ENCODE results near the gene TRIM63. TPM values are rescaled to one million over a fixed set of nuclear protein-coding genes. Genes with fewer than 3 reads are reported as not detected.

The TRIM63 gene
- total RNA-seq, 1 experiment from 2014 or later: not detected

DNA sequence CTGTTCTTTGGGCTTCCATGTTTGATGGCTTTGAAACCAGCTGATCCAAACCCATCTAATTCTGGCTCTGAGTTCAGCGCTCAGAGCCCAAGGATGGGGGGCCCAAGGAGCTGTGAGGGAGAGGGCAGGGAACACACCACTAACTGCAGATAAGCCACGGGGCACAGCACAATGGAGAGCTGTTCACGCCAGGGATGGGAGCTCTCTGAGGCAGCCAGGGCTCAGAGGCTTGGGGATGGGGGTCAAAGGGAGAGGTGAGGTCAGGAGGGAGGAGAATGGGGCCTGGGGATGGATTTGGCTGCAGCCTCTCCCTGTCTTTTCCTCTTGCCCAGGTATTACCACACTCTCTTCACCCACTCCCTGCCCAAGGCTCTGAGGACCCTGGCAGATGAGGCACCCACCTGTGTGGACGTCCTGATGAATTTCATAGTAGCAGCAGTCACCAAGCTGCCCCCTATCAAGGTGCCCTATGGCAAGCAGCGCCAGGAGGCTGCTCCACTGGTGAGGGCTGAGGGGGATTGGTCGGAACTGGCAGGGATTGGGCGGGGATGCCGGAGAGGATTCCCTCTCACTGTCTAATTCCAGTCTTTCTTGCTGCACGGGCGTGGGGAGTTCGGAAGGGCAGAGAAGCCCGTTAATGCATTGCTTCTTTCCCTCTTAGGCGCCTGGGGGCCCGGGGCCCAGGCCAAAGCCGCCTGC is 32.8 kb downstream of the TRIM63 start:
- Histone ChIP-seq H2BK5ac (ENCODE audit: insufficient read length, low read length) (no peak overlapping the region), H3K56ac (ENCODE audit: insufficient read length, low read depth, low read length) (no peak overlapping the region), H3K9me3 (ENCODE audit: control insufficient read depth, low read depth, low read length) (no peaks in the 10 kb centered on the region), H2BK20ac (ENCODE audit: low read depth, low read length, poor library complexity, severe bottlenecking) (no peak overlapping the region), H3K27me3 (ENCODE audit: insufficient read depth, low read length) (peaks cover 4% of the 10 kb centered on the region; the same call in 1 of the 2 replicates), H4K5ac (ENCODE audit: insufficient read length, low read depth, low read length) (no peak overlapping the region), H3K14ac (ENCODE audit: insufficient read depth, low read length) (no peak overlapping the region), H3K23me2 (ENCODE audit: insufficient read length, low read depth, low read length, poor library complexity, severe bottlenecking) (peaks cover 12% of the 10 kb centered on the region), H4K8ac (replicated peaks; ENCODE audit: insufficient read length, low read depth, low read length) (no peak overlapping the region), H2BK15ac (ENCODE audit: low read depth, low read length) (no peak overlapping the region), H3T11ph (ENCODE audit: low read length) (no peak overlapping the region), H3K23ac (ENCODE audit: insufficient read length, low read depth, low read length) (no peak overlapping the region), H2BK12ac (ENCODE audit: insufficient read length, low read depth, low read length) (no peak overlapping the region), H4K20me1 (ENCODE audit: control insufficient read depth, insufficient read depth, insufficient read length) (no peaks in the 10 kb centered on the region), H3K4me2 (ENCODE audit: insufficient read depth, insufficient read length, low read length) (peak overlapping the region; percentile 78), H3K79me1 (ENCODE audit: insufficient read depth, low read depth, low read length, poor library complexity, severe bottlenecking) (no peaks in the 10 kb centered on the region), H4K91ac (ENCODE audit: insufficient read length, low read depth, low read length) (no peak overlapping the region), H3K4ac (ENCODE audit: low read depth, low read length) (no peak overlapping the region), H3K18ac (ENCODE audit: insufficient read length, low read depth, low read length) (no peak overlapping the region), H2AFZ (ENCODE audit: low read length) (no peak overlapping the region), H3K79me2 (ENCODE audit: insufficient read depth, low read length) (no peaks in the 10 kb centered on the region), H2BK120ac (ENCODE audit: low read depth, low read length, poor library complexity, severe bottlenecking) (no peak overlapping the region), H2AK5ac (ENCODE audit: insufficient read length, low read length) (no peak overlapping the region), H3K4me1 (ENCODE audit: insufficient read depth, low read length) (no peaks in the 10 kb centered on the region; the same call in 1 of the 2 replicates), H3K27ac (ENCODE audit: insufficient read length, low read depth, low read length) (no peak overlapping the region), H3K9ac (ENCODE audit: extremely low read depth, insufficient read length, low read length) (peak overlapping the region; percentile 1)
- Mint-ChIP-seq H3K36me3 (ENCODE audit: insufficient read depth in 1 of 3, low read depth in 3 of 3) (no peaks in the 10 kb centered on the region), H3K4me1 (peaks cover 9 to 11% of the 10 kb centered on the region in 2 experiments), H3K27ac (no peak overlapping the region), H3K27me3 (ENCODE audit: low read depth) (peaks cover 72% of the 10 kb centered on the region), H3K4me3 (peak overlapping the region; percentile 81 to 88), H3K9me3 (no peaks in the 10 kb centered on the region)
- WGBS (ENCODE audit: extremely low coverage, insufficient read length, low lambda C conversion rate): no CpG with 5 or more reads among the region's 15 CpGs
- DNase-seq: no peak
- TF ChIP-seq CTCF (conservative IDR thresholded peaks at IDR 0.05): no peak
